GM12873 (cell line): ENCODE data around the gene EPHB3.

Experiments used
- CTCF ChIP-seq: IDR thresholded peaks from 2 replicates; pipeline ENCODE4 v1.5.1; 2012; ENCODE audit warnings: low read depth, mild to moderate bottlenecking, moderate library complexity, low read length, control low read depth; ENCODE audit not compliant: insufficient read depth; ENCODE audit errors: missing control alignments

Gene EPHB3

GRCh38 chr3:184595726-184596125 lies 34.1 kb downstream of the EPHB3 start:
- no peak for TF ChIP-seq CTCF

GRCh38 chr3:184596233-184596632 lies 34.6 kb downstream of the EPHB3 start:
- TF ChIP-seq CTCF = no peak

GRCh38 chr3:184596886-184597575 lies 35.4 kb downstream of the EPHB3 start:
- TF ChIP-seq CTCF = no peak

- TF ChIP-seq CTCF = no peak
Measured at GRCh38 chr3:184597829-184598573, 36.4 kb downstream of the EPHB3 start.

GRCh38 chr3:184598574-184598927 lies 37.0 kb downstream of the EPHB3 start:
- no peak for TF ChIP-seq CTCF

- TF ChIP-seq CTCF = no peak
Measured at GRCh38 chr3:184599143-184599542, 37.6 kb downstream of the EPHB3 start.

GRCh38 chr3:184600685-184601377 lies 39.2 kb downstream of the EPHB3 start:
- no peak for TF ChIP-seq CTCF
